Measurements from ENCODE around the gene MAGEA2. TPM values are rescaled to one million over a fixed set of nuclear protein-coding genes. Genes with fewer than 3 reads are reported as not detected.
"Not testable (repeated sequence)": the region's sequence is repeated elsewhere in the genome, so short reads cannot be mapped to it uniquely, and the experiment has no call there.

Gene MAGEA2
- total RNA-seq = not detected

GRCh38 chrX:152753686-152754650, at the start of gene MAGEA2:
MAGEA2 (minus strand) TSS chrX:152753842; CDS start chrX:152751363, 2,479 bp downstream.
- H3K27me3 ChIP-seq; H3K27ac ChIP-seq; H3K36me3 ChIP-seq; H3K4me3 ChIP-seq; intact Hi-C loops (cut with DNase I); H3K4me1 ChIP-seq; DNase-seq (ENCODE audit: low spot score in 2 of 2); H3K9me3 ChIP-seq: not testable (repeated sequence)

- Histone ChIP-seq H3K27ac (no peak overlapping the region), H3K27me3 (no peaks in the 10 kb centered on the region), H3K36me3 (no peaks in the 10 kb centered on the region), H3K4me3 (no peak overlapping the region), H3K4me1 (no peaks in the 10 kb centered on the region), H3K9me3 (no peaks in the 10 kb centered on the region)
- TF ChIP-seq CTCF (IDR thresholded peaks at IDR 0.05) = no peak
- no peak for DNase-seq (ENCODE audit: low spot score in 2 of 2)
- intact Hi-C loops (cut with DNase I) = no loop called here
These were observed 45.3 kb upstream of the MAGEA2 start for GRCh38 chrX:152798945-152799344.

GRCh38 chrX:152787062-152787461, 33.4 kb upstream of the MAGEA2 start:
- H3K27ac ChIP-seq; H3K4me3 ChIP-seq; DNase-seq (ENCODE audit: low spot score in 2 of 2); H3K36me3 ChIP-seq; H3K27me3 ChIP-seq; intact Hi-C loops (cut with DNase I); H3K4me1 ChIP-seq; H3K9me3 ChIP-seq: not testable (repeated sequence)

- H3K4me3 ChIP-seq; DNase-seq (ENCODE audit: low spot score in 2 of 2); intact Hi-C loops (cut with DNase I): not testable (repeated sequence)
These were observed 16.1 kb upstream of the MAGEA2 start, which contains the start of gene MAGEA6 for GRCh38 chrX:152769549-152770289. MAGEA6 (minus strand) TSS chrX:152769689; CDS start chrX:152767650, 2,039 bp downstream.

GRCh38 chrX:152766562-152766961, 12.9 kb upstream of the MAGEA2 start:
- H3K36me3 ChIP-seq; H3K27ac ChIP-seq; H3K4me3 ChIP-seq; H3K9me3 ChIP-seq; H3K27me3 ChIP-seq; intact Hi-C loops (cut with DNase I); H3K4me1 ChIP-seq: not testable (repeated sequence)
- DNase-seq (ENCODE audit: low spot score in 2 of 2) = peak in 1 of 2 donors; percentile 18

More at GRCh38 chrX:152769549-152770289, 16.1 kb upstream of the MAGEA2 start, which contains the start of gene MAGEA6:
- H3K27me3 ChIP-seq, H3K36me3 ChIP-seq, H3K9me3 ChIP-seq, H3K27ac ChIP-seq, H3K4me1 ChIP-seq: not testable (repeated sequence)

- DNase-seq (ENCODE audit: low spot score in 2 of 2); H3K36me3 ChIP-seq; H3K4me3 ChIP-seq; intact Hi-C loops (cut with DNase I); H3K4me1 ChIP-seq; H3K9me3 ChIP-seq; H3K27me3 ChIP-seq; H3K27ac ChIP-seq: not testable (repeated sequence)
These were observed 7.9 kb upstream of the MAGEA2 start for GRCh38 chrX:152761582-152761981.

GRCh38 chrX:152759544-152759943, 5.9 kb upstream of the MAGEA2 start:
- DNase-seq (ENCODE audit: low spot score in 2 of 2); H3K27ac ChIP-seq; H3K9me3 ChIP-seq; H3K4me1 ChIP-seq; H3K27me3 ChIP-seq; intact Hi-C loops (cut with DNase I); H3K36me3 ChIP-seq; H3K4me3 ChIP-seq: not testable (repeated sequence)

- H3K4me1 ChIP-seq; H3K27ac ChIP-seq; H3K27me3 ChIP-seq; H3K9me3 ChIP-seq; intact Hi-C loops (cut with DNase I); H3K36me3 ChIP-seq; H3K4me3 ChIP-seq; DNase-seq (ENCODE audit: low spot score in 2 of 2): not testable (repeated sequence)
These were observed 5.3 kb upstream of the MAGEA2 start, which contains the start of gene CSAG3 for GRCh38 chrX:152758918-152759317. CSAG3 (plus strand) TSS chrX:152759218.

- H3K9me3 ChIP-seq; DNase-seq (ENCODE audit: low spot score in 2 of 2); intact Hi-C loops (cut with DNase I); H3K4me1 ChIP-seq; H3K27ac ChIP-seq; H3K36me3 ChIP-seq; H3K4me3 ChIP-seq; H3K27me3 ChIP-seq: not testable (repeated sequence)
These were observed 1.2 kb upstream of the MAGEA2 start for GRCh38 chrX:152754871-152755270.

Measured in ascending aorta (tissue), 2 donors.